Body of pancreas (tissue), 4 donors: ENCODE results near the gene BTBD9.

ENCODE experiments used
- CTCF ChIP-seq, 7 experiments: fragments of 450-650 bp in 4 of 7; fragments of 200-600 bp in 3 of 7; sonication (generic) in 3 of 7; IDR thresholded peaks; one replicate each; pipeline ENCODE4 v1.5.1; 2016 to 2019; ENCODE audit warnings: antibody characterized with exemption in 7 of 7
- POLR2A ChIP-seq, 3 donors: fragments of 450-650 bp; IDR thresholded peaks; one replicate each; pipeline ENCODE4 v1.6.1; 2016; ENCODE audit warnings: antibody characterized with exemption in 3 of 3, mild to moderate bottlenecking in 2 of 3

- no peak for TF ChIP-seq CTCF (IDR thresholded peaks at IDR 0.05)
- no peak for TF ChIP-seq POLR2A (IDR thresholded peaks at IDR 0.05)
Observed at GRCh38 chr6:38168699-38169098, 471.0 kb downstream of the BTBD9 start.
